GM12872 (cell line): ENCODE results near the gene RAP2A.

Experiments used
- CTCF ChIP-seq: IDR thresholded peaks from 3 replicates; pipeline ENCODE4 v1.5.1; 2011; ENCODE audit warnings: low read depth, mild to moderate bottlenecking, low read length, moderate library complexity; ENCODE audit not compliant: insufficient read depth

Gene RAP2A

GRCh38 chr13:97456047-97456446, 22.1 kb downstream of the RAP2A start:
- TF ChIP-seq CTCF = no peak

GRCh38 chr13:97459215-97459777, 25.3 kb downstream of the RAP2A start:
- TF ChIP-seq CTCF = no peak

- TF ChIP-seq CTCF = no peak
Observed at GRCh38 chr13:97460004-97460775, 26.2 kb downstream of the RAP2A start.

GRCh38 chr13:97460853-97461252, 26.9 kb downstream of the RAP2A start:
- TF ChIP-seq CTCF = no peak

- TF ChIP-seq CTCF = no peak
Observed at GRCh38 chr13:97464561-97464960, 30.6 kb downstream of the RAP2A start.

- no peak for TF ChIP-seq CTCF
Observed at GRCh38 chr13:97466722-97467121, 32.8 kb downstream of the RAP2A start.

- TF ChIP-seq CTCF = no peak
Observed at GRCh38 chr13:97468331-97468730, 34.4 kb downstream of the RAP2A start.
